GM12875 (cell line): ENCODE measurements around the gene CDH5.

Source experiments
- H3K4me3 ChIP-seq: one replicate; pipeline ENCODE4 v1.5.1; 2011; ENCODE audit warnings: low read depth, low read length, control low read depth
- CTCF ChIP-seq: IDR thresholded peaks from 2 replicates; pipeline ENCODE4 v1.5.1; 2011; ENCODE audit warnings: low read depth, mild to moderate bottlenecking, control low read depth, inconsistent platforms, low read length, moderate library complexity, borderline replicate concordance; ENCODE audit not compliant: insufficient read depth

The CDH5 gene

GRCh38 chr16:66367968-66368891 lies 1.7 kb downstream of the CDH5 start:
- no peak for TF ChIP-seq CTCF

GRCh38 chr16:66369055-66369592 lies 2.6 kb downstream of the CDH5 start:
- no peak overlapping the region for H3K4me3 ChIP-seq
- no peak for TF ChIP-seq CTCF

More at GRCh38 chr16:66367968-66368891, 1.7 kb downstream of the CDH5 start:
- H3K4me3 ChIP-seq: no peak overlapping the region

- H3K4me3 ChIP-seq: no peak overlapping the region
- TF ChIP-seq CTCF: no peak
Observed at GRCh38 chr16:66370786-66371684, 4.5 kb downstream of the CDH5 start.

GRCh38 chr16:66372078-66372897 lies 5.8 kb downstream of the CDH5 start:
- TF ChIP-seq CTCF: no peak
- no peak overlapping the region for H3K4me3 ChIP-seq

GRCh38 chr16:66372898-66373155 lies 6.3 kb downstream of the CDH5 start:
- no peak for TF ChIP-seq CTCF
- no peak overlapping the region for H3K4me3 ChIP-seq

GRCh38 chr16:66373667-66374066 lies 7.2 kb downstream of the CDH5 start:
- no peak for TF ChIP-seq CTCF
- H3K4me3 ChIP-seq: no peak overlapping the region
